ENCODE data around the gene LCN6.

GRCh38 chr9:136742591-136743391 lies 5.5 kb downstream of the LCN6 start, which contains the start of gene LCN10:
- TF ChIP-seq CTCF (IDR thresholded peaks at IDR 0.05) = peak in 1 of 2 donors; percentile 1
- no peak for TF ChIP-seq POLR2A (IDR thresholded peaks at IDR 0.05)

Data from suprapubic skin (tissue), 3 donors.